Measurements from ENCODE around the gene OR1I1. TPM values are rescaled to one million over a fixed set of nuclear protein-coding genes. Genes with fewer than 3 reads are reported as not detected.

The OR1I1 gene
- total RNA-seq, 1 donor from 2014 or later, result not detected

DNA sequence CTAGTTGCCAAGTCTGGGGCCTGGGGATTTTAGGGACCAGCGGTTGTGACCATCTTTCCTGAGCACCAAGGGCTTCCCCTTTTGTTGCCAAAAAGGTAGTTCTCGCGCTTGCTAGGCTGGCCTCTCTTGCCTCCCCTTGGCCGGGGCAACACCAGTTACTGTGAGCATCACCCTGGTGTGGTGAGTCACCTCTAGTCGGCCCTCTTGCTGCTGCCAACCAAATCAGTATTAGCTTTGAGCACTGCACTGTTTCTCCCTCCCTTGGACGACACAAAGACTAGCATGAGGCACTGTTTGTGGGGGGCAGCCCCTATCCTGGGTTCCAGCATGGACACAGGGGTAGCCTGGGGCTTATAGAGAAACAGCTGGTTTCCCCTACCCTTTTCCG, 32.1 kb downstream of the OR1I1 start:
- H3K36me3 Mint-ChIP-seq (ENCODE audit: low read depth), result peaks cover 22% of the 10 kb centered on the region
- intact Hi-C loops (cut with micrococcal nuclease), result no loop called here
- H3K9me3 Mint-ChIP-seq, result no peaks in the 10 kb centered on the region
- H3K27me3 Mint-ChIP-seq (ENCODE audit: insufficient read depth), result no peaks in the 10 kb centered on the region
- no peak for DNase-seq (ENCODE audit: low spot score)
- H3K4me3 Mint-ChIP-seq, result no peak overlapping the region
- no peaks in the 10 kb centered on the region for H3K4me1 Mint-ChIP-seq (ENCODE audit: low read depth)
- H3K27ac Mint-ChIP-seq, result no peak overlapping the region

DNA sequence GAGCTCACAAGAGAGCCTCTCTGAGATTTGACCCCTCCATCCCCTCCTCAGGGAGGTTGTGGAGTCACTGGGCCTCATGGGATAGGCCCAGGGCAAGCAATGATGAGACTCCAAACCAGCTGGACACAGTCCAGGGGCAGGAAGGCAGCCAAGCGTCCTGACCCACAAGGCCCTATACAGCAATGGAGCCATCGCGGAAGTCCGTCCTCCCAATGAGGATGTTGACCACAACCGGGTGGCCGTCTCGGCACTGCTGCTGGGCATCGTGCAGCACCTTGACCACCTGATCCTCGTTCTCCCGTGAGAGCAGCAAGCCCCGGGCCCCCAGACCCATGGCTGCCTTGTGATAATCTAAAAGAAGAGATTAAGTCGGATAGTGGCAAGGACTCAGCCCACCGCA, 33.1 kb downstream of the OR1I1 start:
- no peaks in the 10 kb centered on the region for H3K27me3 Mint-ChIP-seq (ENCODE audit: insufficient read depth)
- DNase-seq (ENCODE audit: low spot score), result no peak
- intact Hi-C loops (cut with micrococcal nuclease), result no loop called here
- no peak overlapping the region for H3K27ac Mint-ChIP-seq
- no peaks in the 10 kb centered on the region for H3K9me3 Mint-ChIP-seq
- H3K4me1 Mint-ChIP-seq (ENCODE audit: low read depth), result no peaks in the 10 kb centered on the region
- peaks cover 27% of the 10 kb centered on the region for H3K36me3 Mint-ChIP-seq (ENCODE audit: low read depth)
- no peak overlapping the region for H3K4me3 Mint-ChIP-seq

DNA sequence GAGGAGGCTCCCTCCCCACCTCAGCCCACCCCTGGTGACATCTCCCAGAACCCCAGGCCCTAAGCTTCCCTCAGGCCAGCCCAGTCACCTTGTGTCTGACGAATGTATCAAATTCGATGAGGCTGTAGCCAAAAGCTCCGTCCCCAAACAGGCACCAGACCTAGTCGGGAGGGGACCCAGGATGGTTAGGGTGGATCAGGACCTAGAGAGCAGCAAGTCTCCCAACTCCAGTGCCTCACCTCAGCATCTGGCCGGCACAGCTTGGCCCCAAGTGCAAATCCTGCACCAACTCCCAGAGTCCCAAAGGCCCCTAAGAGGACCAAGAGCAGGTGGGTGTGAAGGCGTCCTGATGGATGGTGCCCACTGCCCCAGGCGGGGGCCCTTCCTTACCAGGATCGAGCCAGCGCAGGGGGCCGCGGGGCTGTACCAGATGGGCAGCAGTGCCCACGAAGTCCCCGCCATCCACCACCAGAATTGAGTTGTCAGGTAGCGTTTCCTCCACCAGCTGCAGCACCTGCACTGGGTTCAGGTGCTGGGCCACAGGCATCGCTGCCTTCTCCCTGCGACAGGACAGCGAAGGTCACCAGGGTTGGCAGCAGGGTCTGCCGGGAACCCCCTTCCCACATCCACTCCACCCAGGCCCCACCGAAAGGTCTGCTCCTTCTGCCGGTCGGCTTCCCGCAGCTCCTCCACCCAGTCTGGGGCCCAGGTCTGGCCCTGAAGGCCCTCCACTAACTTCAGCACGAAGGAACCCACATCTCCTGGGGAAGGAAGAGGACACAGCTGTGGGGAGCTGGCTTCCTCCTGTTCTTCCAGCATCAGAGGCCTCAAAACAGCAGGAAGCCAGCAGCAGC, 34.0 kb downstream of the OR1I1 start:
- no peak overlapping the region for H3K27ac Mint-ChIP-seq

DNA sequence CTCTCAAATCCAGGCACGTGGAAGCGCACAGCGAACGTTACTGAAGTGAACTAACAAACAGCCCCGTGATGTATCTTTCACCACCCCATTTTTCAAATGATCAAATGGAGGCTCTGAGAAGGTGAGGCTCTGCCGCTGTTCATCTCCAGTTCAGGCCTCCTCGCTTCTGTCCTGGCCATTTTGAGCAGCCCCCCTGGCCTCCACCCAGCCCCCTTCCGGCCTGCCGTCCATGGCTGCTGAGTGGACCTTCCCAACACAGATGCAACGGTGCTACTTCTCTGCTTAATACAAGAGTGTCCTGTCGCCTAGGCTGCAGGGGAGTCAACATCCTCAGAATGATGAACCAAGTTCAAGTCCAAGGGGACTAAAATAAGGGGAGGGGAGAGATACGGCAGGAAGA, 34.8 kb downstream of the OR1I1 start:
- no peak for DNase-seq (ENCODE audit: low spot score)
- Mint-ChIP-seq H3K9me3 (no peaks in the 10 kb centered on the region), H3K36me3 (ENCODE audit: low read depth) (peaks cover 38% of the 10 kb centered on the region), H3K27ac (no peak overlapping the region), H3K4me1 (ENCODE audit: low read depth) (no peaks in the 10 kb centered on the region), H3K27me3 (ENCODE audit: insufficient read depth) (no peaks in the 10 kb centered on the region), H3K4me3 (no peak overlapping the region)
- intact Hi-C loops (cut with micrococcal nuclease), result no loop called here

More for the DNA sequence above, 34.0 kb downstream of the OR1I1 start:
- Mint-ChIP-seq H3K9me3 (no peaks in the 10 kb centered on the region), H3K4me3 (no peak overlapping the region), H3K36me3 (ENCODE audit: low read depth) (peaks cover 33% of the 10 kb centered on the region), H3K27me3 (ENCODE audit: insufficient read depth) (no peaks in the 10 kb centered on the region), H3K4me1 (ENCODE audit: low read depth) (no peaks in the 10 kb centered on the region)
- intact Hi-C loops (cut with micrococcal nuclease), result no loop called here
- no peak for DNase-seq (ENCODE audit: low spot score)

DNA sequence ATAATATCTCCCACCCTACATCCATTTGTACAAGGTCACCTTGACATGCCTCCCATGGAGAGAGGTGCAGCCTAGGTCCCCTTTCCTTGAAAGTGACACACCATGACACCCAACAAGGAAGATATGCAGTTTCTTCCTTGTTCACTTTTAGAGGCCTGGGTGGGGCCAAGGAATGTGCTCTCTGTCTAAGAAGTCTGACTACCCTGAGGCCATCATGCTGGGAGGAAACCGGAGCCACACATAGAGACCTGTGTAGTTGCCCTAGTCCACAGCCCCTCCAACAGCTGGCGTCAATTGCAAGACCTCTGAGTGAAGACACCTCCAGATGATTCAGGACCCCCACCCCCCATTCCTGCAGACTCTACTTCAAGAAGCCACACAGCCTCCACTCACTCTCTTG, 36.2 kb downstream of the OR1I1 start:
- DNase-seq (ENCODE audit: low spot score), result no peak
- no peaks in the 10 kb centered on the region for H3K9me3 Mint-ChIP-seq

DNA sequence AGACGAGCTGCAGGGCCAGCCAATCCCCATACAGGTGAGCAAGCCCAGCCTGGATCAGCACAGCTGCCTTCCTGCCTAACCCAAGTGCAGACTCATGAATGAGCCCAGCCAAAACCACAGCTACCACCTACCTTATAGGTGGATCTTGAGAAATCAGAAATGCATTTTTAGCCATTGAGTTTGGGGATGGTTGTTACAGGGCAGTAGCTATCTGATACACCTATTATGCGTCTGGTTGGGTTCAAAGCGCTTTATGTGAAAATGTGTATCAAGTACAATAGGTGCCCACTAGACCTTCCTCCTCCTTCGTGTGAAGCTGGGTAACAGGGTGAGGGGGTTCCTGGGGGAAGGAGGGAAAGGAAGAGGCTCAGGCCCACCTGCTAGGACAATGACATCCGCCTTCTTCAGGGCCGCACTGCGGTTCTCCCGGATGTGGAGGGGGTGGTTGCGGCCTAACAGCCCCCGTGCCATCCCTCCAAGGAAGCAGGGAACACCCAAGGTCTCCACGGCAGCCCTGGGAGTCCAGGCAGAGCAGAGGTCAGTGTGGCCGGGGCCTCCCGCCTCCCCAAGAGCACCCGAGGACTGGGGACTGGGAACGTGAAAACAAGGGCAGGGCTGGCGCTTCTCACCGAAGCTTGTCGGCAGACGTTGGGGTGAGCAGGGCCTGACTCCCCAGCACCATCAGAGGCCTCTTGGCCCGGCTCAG, 36.9 kb downstream of the OR1I1 start:
- no peaks in the 10 kb centered on the region for H3K9me3 Mint-ChIP-seq
- no peak for DNase-seq (ENCODE audit: low spot score)
- intact Hi-C loops (cut with micrococcal nuclease), result no loop called here
- no peaks in the 10 kb centered on the region for H3K27me3 Mint-ChIP-seq (ENCODE audit: insufficient read depth)
- H3K4me3 Mint-ChIP-seq, result no peak overlapping the region
- H3K27ac Mint-ChIP-seq, result no peak overlapping the region
- peaks cover 43% of the 10 kb centered on the region for H3K36me3 Mint-ChIP-seq (ENCODE audit: low read depth)
- peaks cover under 1% of the 10 kb centered on the region for H3K4me1 Mint-ChIP-seq (ENCODE audit: low read depth)

More for the DNA sequence above, 36.2 kb downstream of the OR1I1 start:
- Mint-ChIP-seq H3K4me3 (no peak overlapping the region), H3K4me1 (ENCODE audit: low read depth) (no peaks in the 10 kb centered on the region), H3K36me3 (ENCODE audit: low read depth) (peaks cover 43% of the 10 kb centered on the region), H3K27ac (no peak overlapping the region), H3K27me3 (ENCODE audit: insufficient read depth) (no peaks in the 10 kb centered on the region)
- intact Hi-C loops (cut with micrococcal nuclease), result no loop called here

DNA sequence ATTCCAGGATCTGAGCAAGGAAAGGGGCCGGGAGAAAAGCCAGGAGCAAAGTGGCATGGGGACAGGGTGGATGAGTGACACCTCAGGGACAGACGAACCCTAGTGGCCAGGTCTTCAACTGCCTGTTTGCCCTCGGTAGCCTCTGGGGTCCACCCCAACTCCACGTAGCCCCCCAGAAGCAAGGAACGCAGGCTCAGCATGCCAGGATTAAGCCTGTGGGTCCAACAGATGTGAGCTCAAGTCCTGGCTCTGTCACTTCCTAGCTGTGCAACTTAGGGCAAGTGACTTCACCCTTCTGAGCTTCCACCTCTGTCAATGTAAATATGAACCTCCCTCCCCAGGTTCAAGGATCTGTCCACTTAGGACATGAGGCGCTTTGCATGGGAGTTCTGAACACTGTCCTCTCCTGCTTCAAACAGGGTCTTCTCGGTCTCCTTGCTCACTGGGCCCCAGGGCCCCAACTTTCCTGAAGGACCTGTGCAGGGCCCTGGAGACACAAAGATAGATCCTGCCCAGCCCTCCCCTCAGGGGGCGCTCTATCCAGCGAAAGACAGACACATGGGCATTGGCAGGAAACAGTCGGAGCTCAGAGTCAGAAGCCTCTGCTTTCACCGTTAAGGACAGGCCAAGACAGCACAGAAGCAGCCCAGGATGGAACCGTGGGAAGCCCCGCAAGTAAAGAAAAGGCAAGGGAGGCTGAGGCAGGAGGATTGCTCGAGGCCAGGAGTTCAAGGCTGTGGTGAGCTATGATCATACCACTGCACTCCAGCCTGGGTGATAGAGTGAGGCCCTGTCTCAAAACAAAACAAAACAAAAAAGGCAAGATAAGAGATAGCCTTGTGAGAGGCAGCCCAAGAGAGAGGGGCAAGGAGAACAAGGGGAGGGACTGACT, 38.4 kb downstream of the OR1I1 start:
- no peaks in the 10 kb centered on the region for H3K9me3 Mint-ChIP-seq
- intact Hi-C loops (cut with micrococcal nuclease), result loop anchor here (10.0 kb wide), 1 partner anchor 714 kb away; no protein-coding TSS in a partner anchor
- H3K27ac Mint-ChIP-seq, result no peak overlapping the region
- no peak for DNase-seq (ENCODE audit: low spot score)
- H3K36me3 Mint-ChIP-seq (ENCODE audit: low read depth), result peaks cover 43% of the 10 kb centered on the region
- no peaks in the 10 kb centered on the region for H3K27me3 Mint-ChIP-seq (ENCODE audit: insufficient read depth)
- peaks cover 13% of the 10 kb centered on the region for H3K4me1 Mint-ChIP-seq (ENCODE audit: low read depth)
- no peak overlapping the region for H3K4me3 Mint-ChIP-seq

DNA sequence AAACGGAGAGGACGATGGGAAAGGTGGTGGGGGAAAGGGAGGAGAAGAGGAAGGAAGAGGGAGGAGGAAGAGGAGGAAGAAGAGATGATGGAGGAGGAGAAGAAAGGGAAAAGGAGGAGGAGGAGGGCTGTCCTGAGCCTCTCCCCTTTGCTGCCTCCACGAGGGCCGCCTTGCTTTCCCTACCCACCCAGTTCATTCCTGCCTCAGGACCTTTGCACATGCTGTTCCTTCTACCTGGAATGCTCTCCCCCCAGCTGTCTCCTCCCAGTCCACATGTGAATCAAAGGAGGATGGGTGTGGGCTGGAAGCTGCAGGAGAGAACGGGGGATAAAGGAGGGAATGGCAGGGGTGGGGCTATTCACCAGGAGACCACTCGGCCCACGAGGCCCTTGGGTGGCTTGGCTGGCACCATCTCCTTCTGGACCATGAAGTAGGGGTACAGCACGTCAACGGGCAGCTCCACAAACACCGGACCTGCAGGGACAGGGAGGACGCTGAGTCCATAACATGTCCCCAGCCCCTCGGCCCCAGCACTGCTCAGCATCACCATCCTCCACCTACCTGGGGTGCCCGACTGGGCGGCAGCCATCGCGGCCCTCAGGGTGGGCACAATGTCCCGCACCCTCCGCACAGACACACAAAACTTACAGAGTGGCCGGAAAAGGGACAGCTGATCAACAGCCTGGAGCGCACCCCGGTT, 40.5 kb downstream of the OR1I1 start:
- no peaks in the 10 kb centered on the region for H3K9me3 Mint-ChIP-seq
- intact Hi-C loops (cut with micrococcal nuclease), result loop anchor here (10.0 kb wide), 1 partner anchor 712 kb away; no protein-coding TSS in a partner anchor
- no peaks in the 10 kb centered on the region for H3K27me3 Mint-ChIP-seq (ENCODE audit: insufficient read depth)
- peak overlapping the region; percentile 33 for H3K4me3 Mint-ChIP-seq
- DNase-seq (ENCODE audit: low spot score), result no peak
- no peak overlapping the region for H3K27ac Mint-ChIP-seq
- H3K4me1 Mint-ChIP-seq (ENCODE audit: low read depth), result peaks cover 19% of the 10 kb centered on the region
- H3K36me3 Mint-ChIP-seq (ENCODE audit: low read depth), result peaks cover 35% of the 10 kb centered on the region

DNA sequence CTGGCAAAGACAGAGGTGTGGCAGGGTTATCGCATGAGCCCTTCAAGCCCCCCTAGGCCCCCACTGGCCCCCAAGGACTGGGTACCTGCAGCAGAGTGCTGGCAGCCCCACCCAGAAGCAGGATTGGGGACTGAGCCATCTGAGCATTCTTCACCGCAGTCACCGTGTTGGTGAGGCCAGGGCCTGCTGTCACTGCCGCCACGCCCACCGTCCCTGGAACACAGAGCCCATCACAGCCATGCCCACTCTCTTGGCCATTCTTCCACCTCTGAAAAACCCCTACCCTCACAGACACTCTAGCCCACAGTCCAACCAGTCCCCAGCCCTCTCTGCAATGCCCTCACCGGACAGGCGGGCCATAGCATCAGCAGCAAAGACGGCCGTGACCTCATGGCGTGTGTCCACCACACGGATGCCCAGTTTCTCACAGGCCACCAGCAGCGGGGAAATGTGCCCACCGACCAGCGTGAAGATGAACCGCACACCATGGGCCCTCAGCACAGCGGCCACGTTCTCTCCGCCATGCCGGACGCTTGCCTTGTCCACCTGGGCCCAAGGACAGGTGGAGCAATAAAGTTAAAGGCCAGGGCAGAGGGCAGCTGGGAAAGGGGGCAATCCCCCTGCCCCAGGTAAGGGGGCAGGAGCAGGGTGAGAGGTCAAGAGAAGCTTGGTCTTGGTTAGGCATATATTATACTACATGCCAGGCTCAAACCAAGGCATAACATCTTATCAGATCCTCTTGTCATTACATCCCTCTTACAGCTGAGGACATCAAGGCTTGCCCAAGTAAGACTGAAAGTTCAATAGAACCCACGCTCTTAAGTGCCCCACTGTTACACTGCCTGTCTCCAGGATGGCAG, 41.2 kb downstream of the OR1I1 start:
- Mint-ChIP-seq H3K4me3 (peak overlapping the region; percentile 91), H3K4me1 (ENCODE audit: low read depth) (peaks cover 19% of the 10 kb centered on the region), H3K9me3 (no peaks in the 10 kb centered on the region)

DNA sequence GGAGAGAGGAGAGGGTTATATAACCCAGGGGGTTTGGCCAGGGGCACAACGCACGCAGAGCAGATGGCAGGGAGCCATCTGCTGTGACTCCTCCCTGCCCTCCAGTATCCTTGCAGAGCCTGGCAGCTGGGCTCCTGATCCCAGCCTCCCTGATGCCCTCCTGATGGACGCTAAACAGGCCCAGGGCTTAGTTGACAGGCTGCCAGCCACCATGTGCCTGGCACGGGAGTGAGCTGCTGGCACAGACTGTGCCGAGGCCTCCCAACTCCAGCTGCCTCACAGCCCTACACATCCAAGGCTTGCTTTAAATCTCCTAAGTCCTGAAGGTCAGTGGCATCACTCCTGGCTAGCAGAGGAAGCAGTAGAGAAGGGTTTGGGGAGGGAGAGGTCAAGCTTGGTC, 41.9 kb downstream of the OR1I1 start:
- H3K4me1 Mint-ChIP-seq (ENCODE audit: low read depth), result peaks cover 22% of the 10 kb centered on the region
- intact Hi-C loops (cut with micrococcal nuclease), result loop anchor here (2.0 to 10.0 kb wide), 3 partner anchors 605 to 1347 kb away; partner anchors contain the start of genes DNAJB1 and EPS15L1
- peaks cover 21% of the 10 kb centered on the region for H3K36me3 Mint-ChIP-seq (ENCODE audit: low read depth)
- H3K4me3 Mint-ChIP-seq, result peak overlapping the region; percentile 91
- peak overlapping the region; percentile 98 for H3K27ac Mint-ChIP-seq
- DNase-seq (ENCODE audit: low spot score), result no peak
- H3K27me3 Mint-ChIP-seq (ENCODE audit: insufficient read depth), result no peaks in the 10 kb centered on the region
- H3K9me3 Mint-ChIP-seq, result no peaks in the 10 kb centered on the region

More for the DNA sequence above, 41.2 kb downstream of the OR1I1 start:
- no peaks in the 10 kb centered on the region for H3K27me3 Mint-ChIP-seq (ENCODE audit: insufficient read depth)
- no peak for DNase-seq (ENCODE audit: low spot score)
- peaks cover 28% of the 10 kb centered on the region for H3K36me3 Mint-ChIP-seq (ENCODE audit: low read depth)
- peak overlapping the region; percentile 53 for H3K27ac Mint-ChIP-seq
- intact Hi-C loops (cut with micrococcal nuclease), result loop anchor here (10.0 kb wide), 1 partner anchor 712 kb away; no protein-coding TSS in a partner anchor

DNA sequence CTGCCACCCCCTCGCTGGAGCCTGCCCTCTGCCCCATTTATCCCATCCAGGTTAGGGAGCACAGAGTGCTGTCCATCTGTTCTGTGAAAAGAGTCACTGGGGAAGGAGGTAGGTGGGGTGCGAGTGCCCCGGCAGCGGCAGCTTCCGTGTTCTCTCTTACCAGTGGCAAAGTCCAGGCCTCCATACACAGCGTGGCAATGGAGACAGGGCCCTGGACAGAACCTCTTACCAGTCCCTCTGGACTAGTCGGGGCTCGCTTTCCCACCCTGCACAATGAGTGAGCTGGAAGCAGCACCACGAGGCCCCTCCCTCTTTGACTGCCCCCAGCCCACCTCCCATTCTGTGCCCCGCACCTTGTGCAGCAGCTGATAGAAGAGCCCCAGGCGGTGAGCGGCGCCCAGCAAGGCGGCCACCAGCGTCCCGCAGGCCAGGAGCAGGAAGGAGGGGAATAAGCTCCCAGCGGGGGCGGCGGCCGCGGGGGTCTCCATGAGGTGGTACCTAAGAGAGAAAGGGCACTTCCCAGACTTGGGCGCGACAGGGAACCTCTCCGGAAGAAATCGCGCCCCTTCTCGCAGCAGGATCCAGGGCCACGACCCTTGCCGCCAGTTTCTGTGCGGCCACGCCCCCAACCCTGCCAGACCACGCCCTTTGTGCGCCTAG, 42.7 kb downstream of the OR1I1 start:
- Mint-ChIP-seq H3K27ac (peak overlapping the region; percentile 98), H3K4me3 (peak overlapping the region; percentile 91), H3K27me3 (ENCODE audit: insufficient read depth) (no peaks in the 10 kb centered on the region), H3K9me3 (no peaks in the 10 kb centered on the region), H3K4me1 (ENCODE audit: low read depth) (peaks cover 30% of the 10 kb centered on the region), H3K36me3 (ENCODE audit: low read depth) (peaks cover 18% of the 10 kb centered on the region)
- no peak for DNase-seq (ENCODE audit: low spot score)
- intact Hi-C loops (cut with micrococcal nuclease), result loop anchor here (1.0 to 10.0 kb wide), 11 partner anchors 99 to 1418 kb away; partner anchors contain the start of genes AKAP8, CHERP, DNAJB1 and EPS15L1
